Rectal smooth muscle tissue (tissue), 1 donor: ENCODE data around the gene VWA3B.
"Not testable (repeated sequence)": the region's sequence is repeated elsewhere in the genome, so short reads cannot be mapped to it uniquely, and the experiment has no call there.

ENCODE experiments used
- H3K27ac ChIP-seq: one replicate; pipeline ENCODE4 v1.7.0; 2013; ENCODE audit warnings: low read depth, low read length, inconsistent platforms
- H3K27me3 ChIP-seq: one replicate; pipeline ENCODE4 v1.7.0; 2013; ENCODE audit warnings: low read length; ENCODE audit not compliant: control insufficient read depth, insufficient read depth
- H3K36me3 ChIP-seq: one replicate; pipeline ENCODE4 v1.7.0; 2013; ENCODE audit warnings: low read length; ENCODE audit not compliant: control insufficient read depth, insufficient read depth
- H3K4me1 ChIP-seq: one replicate; pipeline ENCODE4 v1.7.0; 2013; ENCODE audit warnings: low read length; ENCODE audit not compliant: control insufficient read depth, insufficient read depth
- H3K4me3 ChIP-seq: one replicate; pipeline ENCODE4 v1.7.0; 2013; ENCODE audit warnings: low read length
- H3K9ac ChIP-seq: one replicate; pipeline ENCODE4 v1.7.0; 2013; ENCODE audit warnings: low read length

Gene VWA3B

DNA sequence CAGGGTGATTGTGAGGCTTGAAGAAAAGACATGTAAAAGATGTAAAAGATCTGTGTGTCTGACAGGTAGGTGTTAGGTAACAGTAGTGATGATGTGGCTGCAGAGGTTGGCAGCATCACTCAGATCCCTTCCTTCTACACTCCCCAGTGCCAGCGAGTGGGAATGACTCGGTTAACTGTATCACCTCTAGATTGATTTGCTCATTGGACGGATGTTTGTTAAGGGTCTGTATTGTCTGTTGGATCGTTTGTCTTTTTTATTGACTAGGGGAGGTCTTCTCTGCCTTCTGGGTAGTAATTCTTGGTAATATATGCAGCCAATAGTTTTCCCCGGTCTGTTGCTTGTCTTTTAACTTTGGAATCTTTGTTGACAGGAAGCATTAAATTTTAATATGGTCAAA lies 214.5 kb downstream of the VWA3B start:
- Histone ChIP-seq H3K4me3 (no peak overlapping the region), H3K4me1 (no peaks in the 10 kb centered on the region), H3K36me3 (no peaks in the 10 kb centered on the region), H3K27ac (no peak overlapping the region), H3K9ac (no peak overlapping the region), H3K27me3 (peaks cover 4% of the 10 kb centered on the region)

DNA sequence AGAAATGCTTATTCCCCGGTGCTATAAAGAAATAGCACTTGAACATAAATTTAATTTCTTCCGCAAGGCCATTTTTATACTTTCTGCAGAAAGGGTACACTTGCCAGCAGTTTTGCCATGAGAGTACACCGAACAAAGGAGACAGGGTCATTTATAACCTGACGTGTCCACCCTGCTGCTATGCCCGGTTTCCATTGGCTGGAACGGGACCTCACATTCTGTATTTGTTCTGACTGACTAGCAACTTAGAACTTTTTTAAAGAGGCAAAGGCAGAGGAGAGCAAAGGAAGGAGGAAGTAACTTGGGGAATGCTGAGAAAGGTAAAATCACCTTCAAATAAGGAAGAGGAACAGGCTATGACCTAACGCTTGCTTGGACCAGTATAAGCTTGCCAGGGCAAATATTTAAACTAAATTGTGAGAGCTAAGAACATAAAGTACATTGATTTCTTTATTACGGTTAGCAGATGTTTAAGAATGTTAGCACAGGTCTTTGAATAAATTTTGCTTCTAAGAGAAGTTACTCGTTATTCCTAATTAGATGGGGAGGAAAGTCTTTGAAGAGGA lies 220.2 kb downstream of the VWA3B start:
- not testable (repeated sequence) for H3K27ac ChIP-seq, H3K4me1 ChIP-seq, H3K4me3 ChIP-seq, H3K9ac ChIP-seq, H3K36me3 ChIP-seq, H3K27me3 ChIP-seq

DNA sequence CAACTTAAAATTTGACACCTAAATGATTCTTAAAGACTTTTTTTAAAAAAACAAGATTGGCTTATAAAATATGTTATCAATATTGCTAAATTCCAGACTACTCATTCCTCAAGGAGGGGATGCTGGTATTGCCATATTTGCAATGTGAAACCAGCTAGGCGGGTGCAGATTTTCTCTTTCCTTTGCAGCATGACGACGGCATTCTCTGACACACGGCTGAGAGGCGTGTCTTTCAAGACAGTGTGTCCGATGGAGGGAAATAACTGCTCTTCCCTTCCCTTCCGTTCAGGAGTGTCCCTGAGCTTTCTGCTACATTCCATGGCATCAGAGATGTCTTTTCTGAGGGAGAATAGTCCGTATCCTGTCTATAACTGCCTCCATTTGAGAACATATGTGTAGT lies 221.1 kb downstream of the VWA3B start:
- Histone ChIP-seq H3K36me3 (no peaks in the 10 kb centered on the region), H3K4me1 (no peaks in the 10 kb centered on the region), H3K27ac (no peak overlapping the region), H3K9ac (no peak overlapping the region), H3K4me3 (no peak overlapping the region), H3K27me3 (no peaks in the 10 kb centered on the region)

DNA sequence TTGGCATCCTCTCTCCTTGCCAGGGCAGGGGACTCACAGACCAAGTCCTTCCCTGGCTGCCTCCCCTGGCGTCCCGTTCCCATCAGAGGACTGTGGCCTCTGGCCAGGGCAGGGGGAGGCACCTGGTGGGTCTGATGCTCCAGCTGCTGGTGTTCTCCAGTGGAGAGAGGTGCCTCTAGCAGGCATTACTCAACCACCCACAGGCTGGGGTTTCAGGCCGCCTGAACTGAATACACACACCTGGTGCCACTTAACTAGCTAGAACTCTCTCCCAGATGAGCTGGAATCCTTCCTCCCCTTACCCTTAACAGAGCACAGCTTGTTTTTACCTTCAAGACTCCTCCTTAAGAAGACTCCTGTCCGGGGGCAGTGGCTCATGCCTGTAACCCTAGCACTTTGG lies 221.6 kb downstream of the VWA3B start:
- Histone ChIP-seq H3K27ac (no peak overlapping the region), H3K4me3 (no peak overlapping the region), H3K36me3 (no peaks in the 10 kb centered on the region), H3K4me1 (no peaks in the 10 kb centered on the region), H3K27me3 (no peaks in the 10 kb centered on the region), H3K9ac (no peak overlapping the region)

DNA sequence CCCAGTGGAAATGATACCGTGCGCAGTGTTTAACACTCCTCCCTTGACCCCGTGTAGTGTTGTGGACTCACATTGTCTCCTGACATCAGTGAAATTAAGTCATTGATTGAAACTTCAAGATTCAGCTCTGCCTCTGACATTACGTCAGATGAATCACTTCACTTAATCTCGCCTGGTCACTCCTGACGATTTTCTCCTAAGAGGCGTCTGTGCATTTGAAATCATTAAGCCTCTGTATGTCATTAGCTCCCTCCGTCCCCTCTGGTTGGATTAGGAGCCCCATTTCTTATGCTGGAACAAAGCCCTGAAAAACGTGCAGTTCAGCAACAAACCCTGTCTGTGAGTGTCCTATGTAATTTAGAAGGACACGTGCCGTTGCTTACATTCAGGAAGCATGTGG lies 222.6 kb downstream of the VWA3B start:
- no peak overlapping the region for H3K4me3 ChIP-seq
- no peak overlapping the region for H3K9ac ChIP-seq
- H3K4me1 ChIP-seq: no peaks in the 10 kb centered on the region
- no peak overlapping the region for H3K27ac ChIP-seq
- H3K27me3 ChIP-seq: no peaks in the 10 kb centered on the region
- no peaks in the 10 kb centered on the region for H3K36me3 ChIP-seq

DNA sequence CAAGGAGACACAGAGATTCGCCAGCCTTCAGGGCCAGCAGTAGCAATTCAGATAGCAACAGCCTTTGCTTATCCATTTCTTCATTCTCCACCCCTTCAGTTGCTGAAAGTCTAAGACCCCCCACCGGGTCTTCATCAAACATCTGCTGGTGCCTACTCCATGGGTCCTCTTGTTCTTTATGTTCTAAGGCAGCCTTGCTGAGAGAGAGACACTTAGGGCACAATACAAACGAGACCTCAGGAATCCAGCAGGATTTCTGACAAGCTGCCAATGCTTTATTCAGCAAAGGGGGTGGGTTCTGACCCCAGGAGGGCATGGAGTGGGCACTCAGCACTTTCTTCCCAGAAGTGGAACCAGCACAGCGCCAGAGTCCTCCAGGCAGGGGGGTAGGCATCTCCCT lies 223.0 kb downstream of the VWA3B start:
- H3K36me3 ChIP-seq: no peaks in the 10 kb centered on the region
- no peaks in the 10 kb centered on the region for H3K27me3 ChIP-seq
- no peak overlapping the region for H3K27ac ChIP-seq
- H3K4me1 ChIP-seq: no peaks in the 10 kb centered on the region
- no peak overlapping the region for H3K4me3 ChIP-seq
- no peak overlapping the region for H3K9ac ChIP-seq

DNA sequence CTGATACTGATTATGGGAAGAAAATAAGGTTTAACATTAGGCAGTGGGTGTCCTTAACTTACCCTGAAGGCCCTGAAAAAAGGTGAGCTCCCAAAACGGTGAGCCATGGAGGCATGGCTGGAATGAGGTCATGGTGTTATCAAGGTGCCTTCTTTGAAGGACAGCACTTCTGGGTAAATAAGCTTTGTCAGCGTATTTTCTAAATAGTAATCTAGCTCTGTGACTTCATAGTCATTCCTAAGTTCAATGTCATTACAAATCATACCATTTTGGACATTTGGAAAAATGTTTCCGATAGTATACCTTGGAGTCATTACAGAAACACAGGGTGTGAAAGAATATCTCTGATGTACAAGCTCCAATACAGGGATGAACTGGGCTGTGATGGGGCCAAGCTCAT lies 224.1 kb downstream of the VWA3B start:
- Histone ChIP-seq H3K27ac (no peak overlapping the region), H3K36me3 (no peaks in the 10 kb centered on the region), H3K4me3 (no peak overlapping the region), H3K9ac (no peak overlapping the region), H3K27me3 (no peaks in the 10 kb centered on the region), H3K4me1 (no peaks in the 10 kb centered on the region)

DNA sequence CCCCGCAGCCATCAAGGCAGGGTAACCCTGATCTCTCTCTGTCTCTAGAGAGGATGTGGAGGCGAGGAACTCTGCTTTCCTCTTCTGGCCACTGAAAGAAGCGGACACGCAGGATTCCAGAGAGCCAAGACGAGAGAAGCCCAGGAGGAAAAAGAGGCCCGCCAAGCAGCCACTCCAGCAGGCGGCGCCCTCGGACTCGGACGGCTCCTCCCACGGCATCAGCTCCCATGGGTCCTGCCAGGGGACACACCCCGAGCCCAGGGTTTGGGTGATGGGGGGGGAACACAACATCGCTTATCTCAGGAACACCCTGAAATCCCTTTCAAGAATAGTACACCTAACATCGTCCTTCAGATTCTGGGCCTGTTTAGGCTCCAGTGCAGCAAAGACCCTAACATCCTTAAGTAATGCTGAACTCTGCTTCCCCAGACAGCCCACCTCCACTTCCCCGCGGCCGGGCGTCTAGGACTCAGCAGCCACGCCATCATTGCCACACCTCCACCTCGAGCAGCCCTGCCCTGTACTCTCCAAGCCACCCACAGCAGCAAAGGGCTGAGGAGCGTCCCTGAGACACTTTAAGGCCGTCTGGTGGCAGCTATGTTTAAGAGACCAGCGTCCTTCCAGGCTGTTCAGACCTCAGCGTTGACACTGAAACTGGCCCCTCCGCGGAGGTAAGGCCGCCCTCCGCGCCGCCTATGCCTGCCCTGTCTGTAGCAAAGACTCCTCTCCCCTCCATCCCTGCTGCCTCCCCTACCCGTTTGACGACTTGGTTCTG lies 225.0 kb downstream of the VWA3B start:
- H3K27me3 ChIP-seq: no peaks in the 10 kb centered on the region

DNA sequence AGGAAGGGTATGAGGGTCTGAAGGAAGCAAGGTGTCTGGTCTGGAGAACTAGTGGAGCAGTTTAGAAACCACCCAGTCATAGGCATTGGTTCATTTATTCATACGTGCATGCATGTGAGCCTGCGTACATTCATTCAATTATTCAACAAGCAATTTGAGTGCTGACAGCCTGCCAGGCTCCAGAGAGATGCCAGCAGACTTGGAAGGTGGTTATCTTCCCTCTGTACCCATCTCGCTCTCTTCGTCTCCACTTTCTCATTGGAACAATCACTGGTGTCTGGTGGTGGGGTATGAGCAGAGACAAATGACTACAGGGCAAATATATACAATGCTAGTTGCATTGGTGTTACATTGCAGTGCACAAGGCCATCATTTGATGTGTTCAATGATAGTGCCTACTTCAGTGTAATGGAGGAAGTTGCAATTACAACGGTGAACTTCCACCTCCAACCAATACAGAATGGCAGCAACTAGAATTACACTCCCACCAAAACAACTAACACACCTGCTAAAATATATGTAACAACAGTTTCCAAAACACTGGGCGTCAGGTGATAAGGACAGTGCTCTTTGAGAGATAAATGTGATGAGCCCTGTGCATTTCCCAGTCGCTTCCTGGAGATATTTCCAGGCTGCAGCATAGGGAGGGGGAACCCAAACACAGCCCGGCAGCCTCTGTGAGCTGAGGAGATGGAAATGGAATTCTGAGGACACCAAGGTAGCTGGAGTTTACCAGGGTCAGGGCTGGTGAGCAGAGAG lies 226.7 kb downstream of the VWA3B start:
- Histone ChIP-seq H3K9ac (no peak overlapping the region), H3K4me3 (no peak overlapping the region), H3K27ac (no peak overlapping the region), H3K36me3 (no peaks in the 10 kb centered on the region), H3K27me3 (no peaks in the 10 kb centered on the region), H3K4me1 (no peaks in the 10 kb centered on the region)

More for the DNA sequence above, 225.0 kb downstream of the VWA3B start:
- Histone ChIP-seq H3K4me1 (no peaks in the 10 kb centered on the region), H3K36me3 (no peaks in the 10 kb centered on the region), H3K4me3 (no peak overlapping the region), H3K9ac (no peak overlapping the region), H3K27ac (no peak overlapping the region)

DNA sequence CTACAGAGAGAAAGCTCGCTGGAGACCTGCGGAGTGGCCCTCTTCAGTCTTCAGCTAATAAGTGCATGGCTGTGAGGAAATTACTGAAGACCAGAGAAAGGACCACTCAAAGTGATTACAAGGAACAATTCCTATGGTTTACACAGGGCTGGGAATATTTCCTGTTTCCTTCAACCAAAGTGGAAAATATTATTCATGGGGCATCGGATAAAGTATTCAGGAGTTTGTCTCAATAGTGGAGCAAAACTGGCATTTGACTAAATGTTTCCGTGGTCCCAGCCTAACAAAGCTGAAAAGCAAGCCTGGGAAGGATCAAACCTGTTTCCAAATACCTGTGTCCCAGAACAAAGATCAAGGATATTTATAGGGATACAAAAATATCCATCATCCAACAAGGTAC lies 227.3 kb downstream of the VWA3B start:
- Histone ChIP-seq H3K4me3 (no peak overlapping the region), H3K9ac (no peak overlapping the region), H3K36me3 (no peaks in the 10 kb centered on the region), H3K4me1 (no peaks in the 10 kb centered on the region), H3K27ac (no peak overlapping the region), H3K27me3 (no peaks in the 10 kb centered on the region)

DNA sequence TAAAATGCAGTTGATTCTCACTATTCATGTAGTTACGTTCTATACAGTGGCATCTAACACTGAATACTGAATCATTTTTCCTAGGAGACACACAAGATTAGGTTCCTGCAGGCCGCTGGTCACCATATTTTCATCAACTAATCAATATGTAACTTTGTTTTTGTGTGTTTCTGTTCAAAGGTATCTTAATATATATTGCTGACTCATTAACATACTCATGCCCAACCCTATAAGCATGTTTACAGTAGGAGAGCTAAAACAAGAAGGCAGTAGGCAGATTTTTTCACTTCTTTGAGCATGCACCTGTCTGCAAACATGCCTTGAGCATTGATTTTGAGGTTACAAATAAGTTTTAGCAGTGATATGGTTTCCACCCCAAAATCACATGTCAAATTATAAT lies 229.0 kb downstream of the VWA3B start:
- Histone ChIP-seq H3K27ac (no peak overlapping the region), H3K9ac (no peak overlapping the region), H3K27me3 (no peaks in the 10 kb centered on the region), H3K36me3 (no peaks in the 10 kb centered on the region), H3K4me1 (no peaks in the 10 kb centered on the region), H3K4me3 (no peak overlapping the region)

DNA sequence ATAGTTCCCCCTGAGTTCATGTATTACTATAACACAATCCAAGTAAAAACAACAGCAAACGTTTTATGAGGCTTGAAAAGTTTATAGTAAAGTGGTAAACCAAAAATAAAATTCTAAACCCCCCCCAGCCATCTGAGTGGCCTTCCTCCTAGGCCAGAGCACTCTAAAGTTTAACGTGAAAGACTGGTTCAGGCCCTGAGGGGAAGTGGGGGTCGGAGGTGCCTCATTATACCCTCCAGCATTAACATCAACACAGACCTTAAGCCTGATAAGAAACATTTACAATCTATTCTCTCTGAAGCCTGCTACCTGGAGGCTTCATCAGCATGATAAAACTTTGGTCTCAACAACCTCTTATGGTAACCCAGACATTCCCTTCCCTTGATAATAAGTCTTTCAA lies 230.2 kb downstream of the VWA3B start:
- no peaks in the 10 kb centered on the region for H3K4me1 ChIP-seq
- H3K36me3 ChIP-seq: no peaks in the 10 kb centered on the region
- H3K4me3 ChIP-seq: no peak overlapping the region
- no peak overlapping the region for H3K27ac ChIP-seq
- H3K27me3 ChIP-seq: no peaks in the 10 kb centered on the region
- no peak overlapping the region for H3K9ac ChIP-seq

DNA sequence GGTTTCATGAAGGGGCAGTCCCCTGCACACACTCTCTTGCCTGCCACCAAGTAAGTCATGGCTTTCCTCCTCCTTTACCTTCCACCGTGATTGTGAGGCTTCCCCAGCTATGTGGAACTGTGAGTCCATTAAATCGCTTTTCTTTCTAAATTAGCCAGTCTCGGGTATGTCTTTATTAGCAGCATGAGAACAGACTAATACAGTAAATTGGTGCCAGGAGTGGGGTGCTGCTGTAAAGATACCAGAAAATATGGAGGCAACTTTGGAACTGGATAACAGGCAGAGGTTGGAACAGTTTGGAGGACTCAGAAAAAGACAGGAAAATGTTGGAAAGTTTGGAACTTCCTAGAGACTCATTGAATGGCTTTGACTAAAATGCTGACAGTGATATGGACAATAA lies 233.2 kb downstream of the VWA3B start:
- not testable (repeated sequence) for H3K4me3 ChIP-seq, H3K27ac ChIP-seq, H3K4me1 ChIP-seq, H3K9ac ChIP-seq, H3K27me3 ChIP-seq, H3K36me3 ChIP-seq
